GM21529 (cell line): ENCODE data around the gene EIF2S2.

Source experiments
- ATAC-seq: cut with Tn5 transposase; IDR thresholded peaks from one replicate; pipeline ENCODE4 v1.9.1; 2021; ENCODE audit not compliant: unreplicated experiment

EIF2S2 gene

DNA sequence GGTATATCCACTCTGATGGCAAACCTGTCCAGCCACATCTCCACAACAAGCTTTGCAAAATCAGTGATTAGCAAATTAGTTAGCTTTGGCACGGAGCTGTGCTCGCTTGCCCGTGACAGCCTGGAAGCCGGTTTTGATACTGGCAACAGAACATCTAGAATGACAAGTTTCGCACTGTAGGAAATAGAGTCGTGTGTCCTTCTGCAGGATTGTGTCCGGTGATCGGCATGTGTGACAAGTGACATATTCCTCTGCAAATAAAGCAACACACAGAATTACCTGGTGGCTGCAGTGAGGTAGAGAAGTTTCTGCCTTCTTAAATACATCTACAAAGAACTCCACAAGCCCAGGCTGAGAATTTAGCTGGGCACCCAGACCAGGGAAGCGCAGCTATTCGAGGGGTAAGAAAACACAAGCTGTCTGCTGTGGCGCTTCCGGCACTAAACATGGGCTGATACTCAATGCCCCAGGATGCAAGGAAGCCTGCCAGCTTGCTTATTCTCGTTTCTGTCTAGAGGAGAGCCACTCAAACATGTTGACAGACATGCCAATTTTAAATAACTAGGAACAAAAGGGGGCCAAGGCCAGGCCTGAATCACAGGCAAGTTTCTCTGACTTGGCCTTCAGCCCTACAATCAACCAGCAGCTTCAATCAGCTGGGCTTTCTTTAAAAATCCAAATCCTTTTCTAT is 22.2 kb downstream of the EIF2S2 start:
- ATAC-seq: no peak

DNA sequence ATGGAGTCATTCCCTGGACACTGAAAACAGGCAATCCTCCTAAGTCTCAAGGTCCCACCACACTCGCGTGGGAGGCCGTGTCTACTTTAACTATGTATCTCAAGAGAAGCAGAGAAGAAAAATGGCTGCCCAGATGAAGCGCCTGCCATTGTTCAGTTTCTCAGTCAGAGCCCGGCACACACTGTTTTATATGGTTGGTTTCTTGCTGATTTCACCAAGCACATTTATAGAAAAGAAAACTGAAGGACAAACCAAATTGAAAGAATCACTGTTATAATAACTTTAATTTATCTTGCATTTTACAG is 22.9 kb downstream of the EIF2S2 start:
- ATAC-seq: no peak

DNA sequence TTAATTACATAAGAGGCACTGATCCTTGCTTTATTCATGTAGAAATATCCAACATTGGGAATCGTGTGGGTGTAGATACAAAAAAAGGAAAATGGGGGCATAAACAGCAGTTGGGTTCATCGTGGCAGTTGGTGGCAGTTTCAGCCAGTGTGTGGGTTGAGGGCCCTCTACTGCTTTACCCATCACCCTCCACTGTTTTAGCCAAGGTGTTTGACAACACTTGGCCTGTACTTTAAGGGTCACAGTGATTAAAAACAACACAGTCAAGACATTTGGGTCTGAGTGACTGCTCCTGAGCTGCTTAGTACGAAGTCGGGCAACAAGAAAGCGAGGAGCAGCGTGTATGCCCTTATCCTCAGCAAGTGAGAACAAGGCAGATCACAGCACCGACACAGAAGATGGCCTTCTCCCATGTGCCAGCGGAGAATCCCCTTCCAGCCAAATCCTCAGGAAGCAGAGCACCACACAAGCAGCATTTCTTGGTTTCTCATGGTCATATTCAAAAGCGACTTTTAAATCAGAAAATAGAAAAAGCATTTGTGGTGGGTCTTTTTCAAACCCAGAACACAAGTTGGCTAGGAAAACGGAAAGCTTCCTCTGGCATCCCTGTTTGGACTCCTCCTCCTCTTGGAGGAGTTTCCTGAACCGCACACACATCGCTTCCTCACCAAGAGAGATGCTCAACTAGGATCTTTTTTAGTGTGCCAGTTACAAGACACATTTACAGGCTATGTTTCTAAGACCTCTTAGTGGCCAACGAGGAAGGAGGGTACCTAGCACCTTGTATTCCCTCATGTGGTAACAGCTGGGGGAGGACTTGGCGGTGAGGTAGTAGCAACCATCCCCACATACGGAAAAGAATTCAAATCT is 23.5 kb downstream of the EIF2S2 start:
- no peak for ATAC-seq

DNA sequence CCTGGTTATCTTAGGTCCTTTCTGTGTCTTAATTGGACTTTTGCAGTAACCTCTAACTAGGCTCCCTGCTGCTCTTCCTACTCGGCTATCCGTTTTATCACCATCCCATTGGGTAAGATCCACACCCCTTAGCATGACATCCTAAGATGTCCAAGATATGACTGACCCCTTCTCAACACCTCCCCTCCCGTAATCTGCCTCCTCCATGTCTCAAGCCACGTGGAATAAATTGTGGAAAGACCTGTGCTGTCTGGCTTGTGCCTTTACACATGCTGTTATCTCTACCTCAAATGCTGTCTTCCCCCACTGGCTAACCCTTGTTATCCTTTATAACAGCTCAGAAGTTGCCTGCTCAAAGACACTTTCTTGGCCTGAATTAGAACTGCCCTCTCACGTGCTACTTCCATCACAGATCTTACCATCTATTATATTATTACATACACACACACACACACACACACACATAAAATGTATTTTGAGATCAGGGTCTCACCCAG is 26.5 kb downstream of the EIF2S2 start:
- ATAC-seq: no peak

DNA sequence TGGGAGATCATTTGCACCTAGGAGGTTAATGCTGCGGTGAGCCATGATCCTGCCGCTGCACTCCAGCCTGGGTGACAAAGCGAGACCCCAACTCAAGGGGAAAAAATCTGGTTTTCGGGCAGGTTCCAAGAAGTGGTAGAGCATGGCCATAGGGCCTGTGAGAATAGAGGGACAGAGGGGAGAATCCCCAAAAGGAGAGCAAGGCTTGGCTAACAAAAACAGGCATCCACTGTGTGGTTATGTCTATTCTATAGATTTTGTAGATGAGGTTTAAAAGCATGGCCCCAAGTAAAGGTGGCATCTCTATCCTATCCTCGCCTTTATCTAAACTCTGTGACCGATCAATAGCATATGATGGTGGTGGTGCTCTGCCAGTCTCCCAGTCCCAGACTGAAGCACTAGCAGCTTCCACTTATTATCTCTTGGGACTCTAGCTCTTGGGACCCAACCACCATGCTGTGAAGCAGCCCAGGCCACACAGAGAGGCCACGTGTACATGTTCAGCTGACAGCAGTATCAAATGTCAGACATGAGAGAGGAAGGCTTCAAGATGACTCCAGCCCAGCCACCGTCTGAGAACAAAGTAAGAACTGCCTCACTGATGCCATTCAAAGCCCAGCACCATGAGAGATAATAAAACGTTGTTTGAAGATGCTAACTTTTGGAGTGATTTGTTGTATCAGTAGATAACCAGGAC is 27.7 kb downstream of the EIF2S2 start:
- ATAC-seq: no peak

DNA sequence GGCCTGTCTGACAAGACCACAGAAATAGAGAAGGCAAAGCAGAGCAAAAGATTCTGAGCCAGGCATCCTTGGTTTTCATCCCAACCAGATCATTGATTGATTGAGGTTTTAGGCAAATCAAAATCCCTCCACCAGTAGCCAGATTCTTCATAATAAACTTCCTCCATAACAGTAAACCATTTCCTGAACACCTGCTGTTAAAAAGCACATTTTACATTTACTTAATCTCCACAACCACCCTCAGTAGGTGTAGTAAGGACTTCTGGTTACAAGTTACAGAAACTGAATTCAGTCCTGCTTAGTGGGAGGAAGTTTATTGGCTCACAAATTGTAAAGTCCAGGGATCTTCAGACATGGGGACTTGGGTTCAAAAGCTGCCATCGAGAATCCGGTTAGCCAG is 28.3 kb downstream of the EIF2S2 start:
- ATAC-seq: no peak

DNA sequence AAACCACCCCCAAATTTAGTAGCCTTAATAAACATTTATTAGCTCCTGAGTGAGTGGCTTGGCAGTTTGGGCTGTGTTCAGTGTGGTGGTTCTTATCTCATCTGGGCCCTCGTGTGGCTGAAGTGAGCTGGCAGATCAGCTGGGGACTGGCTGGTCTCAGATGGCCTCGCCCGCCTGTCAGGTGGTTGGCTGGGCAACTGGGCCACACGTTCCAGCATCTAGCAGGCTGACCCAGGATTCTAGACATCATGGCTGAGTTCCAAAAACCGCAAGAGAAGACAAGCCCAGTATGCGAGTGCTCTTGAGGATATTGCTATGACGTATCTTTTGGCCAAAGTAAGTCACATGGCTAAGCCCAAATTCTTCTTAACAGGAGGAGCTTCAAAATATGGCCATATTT is 28.9 kb downstream of the EIF2S2 start:
- no peak for ATAC-seq

DNA sequence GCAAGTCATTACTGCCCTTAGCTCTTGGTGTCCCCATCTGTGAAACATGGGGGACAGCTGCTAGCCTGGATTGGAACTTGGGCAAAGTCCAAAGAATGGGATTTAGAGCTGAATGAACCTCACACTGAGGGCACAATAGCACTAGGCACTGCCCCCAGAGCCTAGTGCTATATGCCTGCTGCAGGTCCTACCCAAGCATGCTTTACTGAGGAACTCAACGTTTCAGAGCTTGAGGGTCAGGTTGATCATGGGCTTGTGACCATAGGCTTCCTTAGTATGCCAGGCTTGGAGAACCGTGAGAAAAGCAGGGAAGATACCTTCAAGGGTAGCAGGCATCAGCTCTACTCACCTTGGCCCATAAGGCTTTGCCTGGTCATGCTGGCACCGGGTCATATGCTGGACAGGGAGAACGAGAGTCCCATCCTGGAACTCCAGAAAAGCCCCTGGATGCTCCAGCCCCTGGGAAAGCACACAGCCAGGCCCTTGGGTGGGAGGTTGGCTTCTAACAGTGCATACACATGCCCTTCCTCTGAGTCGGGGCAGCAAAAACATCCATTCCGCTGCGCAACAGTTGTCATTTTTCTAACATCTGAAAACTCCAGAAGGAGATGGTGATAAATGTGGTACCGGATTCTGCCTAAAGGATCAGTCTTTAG is 29.7 kb downstream of the EIF2S2 start:
- ATAC-seq: no peak

DNA sequence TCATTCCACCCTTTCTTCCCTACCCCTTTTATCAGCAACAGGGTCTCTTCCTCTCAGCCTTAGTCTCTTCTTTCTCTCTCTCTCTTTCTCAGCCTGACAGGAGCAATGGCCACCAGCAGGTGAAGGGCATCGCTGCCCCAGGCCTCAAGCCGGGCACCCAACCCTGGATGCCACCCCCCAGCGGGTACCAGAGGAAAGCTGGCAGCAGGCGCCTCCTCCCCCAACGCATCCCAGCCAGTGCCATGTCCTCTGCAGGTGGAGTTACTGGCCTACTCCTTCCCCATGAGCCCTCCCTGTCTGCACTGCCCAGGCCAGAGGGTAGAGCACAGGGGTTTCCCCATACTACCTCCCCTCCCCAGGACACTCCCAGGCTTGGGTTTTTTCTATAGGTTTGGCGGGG is 32.2 kb downstream of the EIF2S2 start:
- no peak for ATAC-seq

DNA sequence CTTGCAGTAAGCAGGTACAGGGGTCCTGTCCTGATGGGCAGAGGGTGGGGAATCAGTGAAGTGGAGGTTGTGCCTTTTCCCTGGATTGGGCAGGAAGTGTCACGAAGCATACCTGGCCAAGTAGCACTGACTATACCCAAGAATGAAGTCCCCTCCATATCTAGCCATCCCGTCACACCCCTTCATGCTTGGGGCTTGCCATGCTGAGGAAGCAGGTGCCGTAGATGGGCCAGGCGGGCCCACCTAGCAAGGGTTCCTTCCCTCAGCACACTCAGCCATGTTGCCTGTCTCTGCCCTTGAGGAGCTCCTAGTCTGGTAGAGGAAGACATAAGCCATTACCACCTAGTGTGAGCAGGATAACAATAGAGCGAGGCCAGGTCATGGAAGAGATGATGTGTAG is 33.5 kb downstream of the EIF2S2 start:
- no peak for ATAC-seq

DNA sequence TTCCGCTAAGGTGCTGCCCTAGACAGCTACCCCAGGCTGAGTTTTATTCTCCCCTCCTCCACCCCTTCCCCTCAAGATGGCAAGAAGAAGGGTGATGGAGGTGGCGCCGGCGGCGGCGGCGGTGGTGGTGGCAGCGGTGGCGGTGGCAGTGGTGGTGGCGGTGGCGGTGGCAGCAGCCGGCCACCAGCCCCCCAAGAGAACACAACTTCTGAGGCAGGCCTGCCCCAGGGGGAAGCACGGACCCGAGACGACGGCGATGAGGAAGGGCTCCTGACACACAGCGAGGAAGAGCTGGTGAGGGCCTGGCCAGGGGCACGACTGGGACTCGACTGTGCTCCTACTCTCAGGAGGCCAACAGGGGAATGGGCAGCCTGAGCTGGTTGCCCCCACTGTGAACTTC is 35.1 kb downstream of the EIF2S2 start:
- no peak for ATAC-seq

DNA sequence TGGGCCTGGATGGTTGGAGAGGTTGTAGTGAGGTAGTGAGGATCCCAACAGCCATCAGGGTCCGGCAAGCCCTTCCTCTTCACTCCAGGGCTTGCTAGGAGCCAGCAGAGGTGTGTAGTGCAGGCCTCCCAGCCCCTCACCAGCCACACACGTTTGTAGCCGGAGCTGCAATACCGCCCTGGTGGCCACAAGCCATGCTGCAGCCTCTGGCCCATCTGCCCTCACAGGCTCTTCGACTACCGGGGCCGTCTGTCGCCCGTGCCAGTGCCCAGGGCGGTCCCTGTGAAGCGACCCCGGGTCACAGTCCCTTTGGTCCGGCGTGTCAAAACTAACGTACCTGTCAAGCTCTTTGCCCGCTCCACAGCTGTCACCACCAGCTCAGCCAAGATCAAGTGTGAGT is 36.4 kb downstream of the EIF2S2 start:
- ATAC-seq: no peak

DNA sequence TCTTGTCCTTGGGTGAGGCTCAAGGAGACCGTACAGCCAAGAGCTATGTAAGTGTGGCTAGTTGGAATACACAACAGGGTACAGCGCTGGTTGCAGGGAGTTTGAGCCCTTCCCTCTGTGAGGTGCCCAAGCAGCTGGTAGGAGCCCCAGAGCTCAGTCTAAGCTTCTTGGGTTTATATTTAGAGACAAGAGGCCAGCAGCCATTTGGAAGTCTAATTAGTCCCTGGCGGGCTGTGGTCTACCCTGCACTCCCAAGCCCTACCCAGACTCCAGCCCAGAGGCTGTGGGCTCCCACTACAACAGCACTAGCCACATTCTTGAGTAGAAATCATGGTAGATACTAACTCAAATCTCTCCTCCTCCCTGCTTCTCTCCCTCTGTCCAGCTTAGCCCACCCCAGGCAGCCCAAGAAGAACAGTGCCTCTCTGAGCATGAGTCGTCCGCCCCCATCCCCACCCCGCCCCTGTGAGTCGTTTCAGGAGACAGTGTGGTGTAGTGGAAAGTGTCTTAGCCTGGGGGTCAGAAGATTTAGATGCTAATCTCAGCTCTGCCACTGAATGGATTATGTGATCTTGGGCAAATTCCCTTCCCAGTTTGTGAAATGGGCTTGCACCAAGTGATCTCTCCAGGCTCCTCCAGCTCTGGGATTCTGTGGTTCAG is 37.8 kb downstream of the EIF2S2 start:
- ATAC-seq: no peak

DNA sequence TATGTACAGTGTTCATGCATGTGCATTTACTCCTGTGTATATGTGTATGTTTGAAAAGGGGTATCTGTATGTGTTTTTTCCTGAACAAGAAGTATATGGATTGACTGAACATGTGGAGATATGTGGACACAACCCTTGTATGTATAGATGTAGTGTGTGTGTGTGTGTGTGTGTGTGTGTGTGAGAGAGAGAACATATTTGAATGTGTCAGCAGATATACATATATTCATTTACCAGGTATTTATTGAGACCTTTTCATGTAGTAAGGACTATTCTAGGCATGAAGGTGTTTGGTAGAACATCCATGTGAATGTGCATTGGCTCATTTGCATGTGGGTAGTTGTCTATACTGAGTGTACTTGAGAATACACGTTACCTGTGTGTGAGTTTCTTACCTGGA is 39.3 kb downstream of the EIF2S2 start:
- ATAC-seq: no peak

DNA sequence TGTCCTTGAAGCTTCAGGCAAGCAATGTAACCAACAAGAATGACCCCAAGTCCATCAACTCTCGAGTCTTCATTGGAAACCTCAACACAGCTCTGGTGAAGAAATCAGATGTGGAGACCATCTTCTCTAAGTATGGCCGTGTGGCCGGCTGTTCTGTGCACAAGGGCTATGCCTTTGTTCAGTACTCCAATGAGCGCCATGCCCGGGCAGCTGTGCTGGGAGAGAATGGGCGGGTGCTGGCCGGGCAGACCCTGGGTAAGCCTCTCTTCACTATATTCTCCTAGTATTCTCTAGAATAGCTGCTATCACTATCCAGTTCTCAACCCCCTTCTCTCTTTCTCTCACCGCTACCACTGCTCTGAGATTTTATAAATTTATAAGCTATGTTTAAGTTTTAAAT is 40.0 kb downstream of the EIF2S2 start:
- ATAC-seq: no peak

DNA sequence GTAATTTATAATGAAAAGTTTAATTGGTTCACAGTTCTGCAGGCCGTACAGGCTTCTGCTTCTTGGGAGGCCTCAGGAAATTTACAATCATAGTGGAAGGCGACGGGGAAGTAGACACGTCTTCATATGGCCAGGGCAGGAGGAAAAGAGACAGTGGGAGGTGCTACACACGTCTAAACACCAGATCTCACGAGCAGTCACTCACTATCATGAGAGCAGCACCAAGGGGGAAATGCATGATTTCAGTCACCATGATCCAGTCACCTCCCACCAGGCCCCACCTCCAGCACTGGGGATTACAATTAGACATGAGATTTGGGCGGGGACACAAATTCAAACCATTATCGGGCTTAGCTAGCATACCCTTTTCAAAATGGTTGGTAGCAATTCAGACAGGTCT is 41.2 kb downstream of the EIF2S2 start:
- no peak for ATAC-seq

DNA sequence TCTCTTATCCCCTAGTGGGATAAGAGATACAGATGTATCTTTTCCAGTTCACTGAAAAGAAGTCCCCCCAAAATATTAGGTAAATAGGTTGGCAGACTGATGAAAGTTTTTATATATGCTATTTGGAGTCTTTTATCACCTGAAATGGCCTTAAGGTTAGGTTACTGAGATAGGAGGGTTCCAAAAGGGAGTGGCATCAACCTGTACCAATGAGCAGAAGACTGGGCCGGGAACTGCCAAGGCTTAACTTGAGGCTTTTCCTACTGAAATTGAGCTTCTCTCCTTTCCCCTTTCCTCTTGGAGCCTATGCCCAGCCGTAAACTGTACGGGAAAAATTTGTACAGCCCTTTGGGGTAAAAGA is 42.0 kb downstream of the EIF2S2 start:
- ATAC-seq: no peak

DNA sequence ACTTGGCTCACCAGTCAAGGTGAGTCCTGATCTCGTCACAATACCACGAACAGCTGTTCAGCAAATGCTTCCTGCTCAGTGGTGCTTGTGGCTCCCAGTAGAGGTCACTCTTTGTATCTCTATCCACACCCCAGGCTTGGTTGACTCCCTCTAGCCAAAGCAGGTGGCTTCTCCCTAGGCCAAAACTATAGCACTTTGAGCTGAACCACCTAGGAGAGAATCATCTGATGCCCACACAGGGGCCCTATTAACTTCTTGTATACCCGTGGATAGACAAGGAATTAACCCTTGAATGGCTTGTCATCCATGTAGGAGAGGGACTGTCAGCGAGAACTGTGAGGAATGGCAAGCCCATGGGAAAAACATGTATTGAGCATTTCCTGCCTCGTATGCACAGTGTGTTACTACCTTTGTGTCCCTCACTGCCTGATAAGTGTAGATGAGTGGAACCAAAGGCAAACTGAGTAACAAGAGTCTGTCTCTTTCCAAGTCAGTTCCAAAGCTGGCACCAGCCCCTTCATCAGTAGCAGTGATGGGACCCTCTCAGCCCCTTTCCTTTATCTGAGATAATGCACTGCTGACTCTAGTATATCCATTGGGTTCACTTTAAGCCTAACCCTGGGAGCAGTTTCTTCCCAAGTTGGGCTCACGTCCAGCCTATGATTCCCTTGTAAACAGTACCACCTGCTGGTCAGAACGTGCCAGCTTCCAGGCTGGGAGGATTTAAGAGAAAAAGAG is 42.5 kb downstream of the EIF2S2 start:
- peak; percentile 83 for ATAC-seq

DNA sequence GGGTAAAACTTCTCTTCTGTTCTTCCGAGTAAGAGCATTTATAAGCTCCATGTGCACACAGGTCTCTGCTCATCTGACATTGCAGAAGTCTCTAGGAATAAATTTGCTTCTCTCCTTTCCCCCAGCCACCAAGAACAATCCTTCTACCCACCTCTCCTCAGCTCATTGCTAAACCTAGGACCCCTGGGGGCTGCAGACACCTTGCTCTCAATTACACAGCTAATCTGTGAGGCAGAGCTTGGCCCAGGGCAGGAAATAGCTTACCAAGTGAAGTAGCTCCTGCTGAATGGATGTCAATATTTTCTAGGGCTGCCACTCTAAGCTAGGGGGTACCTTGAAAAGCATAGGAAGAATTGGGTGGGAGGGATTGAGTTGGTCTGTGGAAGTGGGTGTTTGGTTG is 44.0 kb downstream of the EIF2S2 start:
- no peak for ATAC-seq

DNA sequence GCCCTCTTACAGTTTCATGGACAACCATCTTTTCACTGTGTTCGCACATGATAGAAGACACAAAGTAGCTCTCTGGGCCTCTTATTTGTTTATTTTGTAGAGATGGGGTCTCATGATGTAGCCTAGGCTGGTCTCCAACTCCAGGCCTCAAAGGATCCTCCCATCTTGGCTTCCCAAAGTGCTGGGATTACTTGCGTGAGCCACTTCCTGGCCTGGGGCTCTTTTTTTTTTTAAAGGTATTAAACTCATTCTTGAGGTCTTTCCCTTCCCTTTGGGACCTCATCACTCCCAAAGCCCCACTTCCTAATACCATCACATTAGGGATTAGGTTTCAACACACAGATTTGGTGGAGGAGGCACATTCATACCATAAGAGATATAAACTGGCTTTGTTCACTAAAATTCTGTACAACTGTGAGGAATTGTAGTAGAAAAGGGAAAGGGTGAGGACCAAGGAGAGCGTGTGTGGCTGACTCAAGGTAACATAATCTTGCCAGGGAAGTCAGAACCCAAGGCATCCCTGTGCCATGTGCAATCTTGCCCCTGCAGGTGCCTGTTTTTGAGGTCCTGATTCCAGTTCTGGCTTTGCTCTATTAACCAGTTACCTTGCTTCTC is 45.5 kb downstream of the EIF2S2 start:
- ATAC-seq: no peak
